RWPE2 (cell line): ENCODE measurements around the gene ODC1.
A peak's percentile ranks its signal among the peaks of the same experiment; 100 is the strongest.

Experiments
- ATAC-seq: fragments of 200-7000 bp; cut with Tn5 transposase; 3 replicates; pipeline ENCODE4 v1.9.1; 2021; ENCODE audit warnings: low read depth
- DNase-seq: peaks from one replicate; pipeline ENCODE4 v3.0.0-alpha.2; 2020; ENCODE audit warnings: low spot score
- H3K27ac ChIP-seq: fragments of 450-650 bp; 2 replicates; pipeline ENCODE4 v1.5.1; 2017; ENCODE audit warnings: mild to moderate bottlenecking; ENCODE audit not compliant: poor library complexity, severe bottlenecking
- H3K27me3 ChIP-seq: fragments of 250-450 bp; sonication (Bioruptor Pico); 2 replicates; pipeline ENCODE4 v1.5.1; 2021; ENCODE audit warnings: mild to moderate bottlenecking, moderate library complexity; ENCODE audit not compliant: insufficient read depth, poor library complexity, severe bottlenecking
- H3K36me3 ChIP-seq: fragments of 250-450 bp; sonication (Bioruptor Pico); 2 replicates; pipeline ENCODE4 v1.5.1; 2020; ENCODE audit warnings: low read depth, mild to moderate bottlenecking, moderate library complexity
- H3K4me1 ChIP-seq: fragments of 250-450 bp; sonication (Bioruptor Pico); 2 replicates; pipeline ENCODE4 v1.5.1; 2021; ENCODE audit warnings: mild to moderate bottlenecking, moderate library complexity; ENCODE audit not compliant: insufficient read depth, poor library complexity, severe bottlenecking
- H3K4me3 ChIP-seq: fragments of 250-450 bp; sonication (Bioruptor Pico); 2 replicates; pipeline ENCODE4 v1.5.1; 2021; ENCODE audit warnings: mild to moderate bottlenecking, moderate library complexity; ENCODE audit not compliant: severe bottlenecking
- H3K9me3 ChIP-seq: fragments of 250-450 bp; sonication (Bioruptor Pico); 2 replicates; pipeline ENCODE4 v1.5.1; 2021; ENCODE audit warnings: mild to moderate bottlenecking, moderate library complexity; ENCODE audit not compliant: severe bottlenecking
- TF ChIP-seq, protein P1 (sequence below): fragments of 450-650 bp; IDR thresholded peaks from one replicate; pipeline ENCODE4 v1.5.1; 2017; ENCODE audit warnings: mild to moderate bottlenecking, moderate library complexity; ENCODE audit not compliant: poor library complexity, severe bottlenecking

The ODC1 gene

DNA sequence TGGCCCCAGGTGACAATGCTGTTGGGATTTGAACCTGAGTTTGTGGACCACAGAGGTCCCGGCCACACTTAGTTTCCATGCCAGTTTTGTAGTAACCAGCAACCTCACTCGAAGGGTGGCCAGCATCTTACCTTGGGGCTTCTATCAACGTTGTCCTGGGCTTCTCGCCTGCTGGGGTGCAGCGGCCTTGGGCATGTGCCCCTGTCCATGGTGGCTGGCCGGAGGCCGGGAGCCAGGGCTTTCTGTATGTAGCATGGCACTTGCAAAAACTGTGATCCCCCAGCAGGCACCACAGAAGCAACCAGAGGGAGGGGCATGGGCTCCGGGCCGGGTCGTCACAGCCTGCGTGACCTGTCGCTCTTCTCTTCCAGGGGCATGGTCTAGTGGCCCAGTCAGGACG, 51.7 kb downstream of the ODC1 start:
- no peaks in the 10 kb centered on the region for H3K27me3 ChIP-seq
- H3K9me3 ChIP-seq = no peaks in the 10 kb centered on the region
- H3K36me3 ChIP-seq = no peaks in the 10 kb centered on the region; the same call in 1 of the 2 replicates
- H3K27ac ChIP-seq = no peak overlapping the region
- DNase-seq (peak; percentile 51), ATAC-seq (no peak)
- TF ChIP-seq, protein P1, sequence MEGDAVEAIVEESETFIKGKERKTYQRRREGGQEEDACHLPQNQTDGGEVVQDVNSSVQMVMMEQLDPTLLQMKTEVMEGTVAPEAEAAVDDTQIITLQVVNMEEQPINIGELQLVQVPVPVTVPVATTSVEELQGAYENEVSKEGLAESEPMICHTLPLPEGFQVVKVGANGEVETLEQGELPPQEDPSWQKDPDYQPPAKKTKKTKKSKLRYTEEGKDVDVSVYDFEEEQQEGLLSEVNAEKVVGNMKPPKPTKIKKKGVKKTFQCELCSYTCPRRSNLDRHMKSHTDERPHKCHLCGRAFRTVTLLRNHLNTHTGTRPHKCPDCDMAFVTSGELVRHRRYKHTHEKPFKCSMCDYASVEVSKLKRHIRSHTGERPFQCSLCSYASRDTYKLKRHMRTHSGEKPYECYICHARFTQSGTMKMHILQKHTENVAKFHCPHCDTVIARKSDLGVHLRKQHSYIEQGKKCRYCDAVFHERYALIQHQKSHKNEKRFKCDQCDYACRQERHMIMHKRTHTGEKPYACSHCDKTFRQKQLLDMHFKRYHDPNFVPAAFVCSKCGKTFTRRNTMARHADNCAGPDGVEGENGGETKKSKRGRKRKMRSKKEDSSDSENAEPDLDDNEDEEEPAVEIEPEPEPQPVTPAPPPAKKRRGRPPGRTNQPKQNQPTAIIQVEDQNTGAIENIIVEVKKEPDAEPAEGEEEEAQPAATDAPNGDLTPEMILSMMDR = no peak
- H3K4me3 ChIP-seq = no peak overlapping the region
- H3K4me1 ChIP-seq = peaks cover 3% of the 10 kb centered on the region

DNA sequence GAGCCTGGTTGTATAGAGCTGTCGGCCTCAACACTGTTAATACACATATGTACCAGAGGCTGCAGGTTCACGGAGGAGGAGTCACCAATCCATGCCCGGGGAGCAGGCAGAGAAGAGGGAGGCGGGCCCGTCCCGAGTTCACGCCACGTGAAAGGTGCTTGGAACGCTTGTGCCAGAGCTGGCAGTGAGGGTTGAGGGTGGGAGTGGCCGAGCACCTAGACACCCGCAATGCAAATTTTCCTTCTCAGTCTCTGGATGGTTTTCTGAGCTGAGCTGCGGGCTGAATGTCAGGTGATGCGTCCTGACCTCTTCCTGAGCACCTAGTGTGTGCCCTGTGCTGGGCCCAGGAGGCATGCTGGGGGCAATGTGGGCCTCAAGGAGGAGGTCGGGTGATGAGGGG, 52.2 kb downstream of the ODC1 start:
- no peak for ATAC-seq

DNA sequence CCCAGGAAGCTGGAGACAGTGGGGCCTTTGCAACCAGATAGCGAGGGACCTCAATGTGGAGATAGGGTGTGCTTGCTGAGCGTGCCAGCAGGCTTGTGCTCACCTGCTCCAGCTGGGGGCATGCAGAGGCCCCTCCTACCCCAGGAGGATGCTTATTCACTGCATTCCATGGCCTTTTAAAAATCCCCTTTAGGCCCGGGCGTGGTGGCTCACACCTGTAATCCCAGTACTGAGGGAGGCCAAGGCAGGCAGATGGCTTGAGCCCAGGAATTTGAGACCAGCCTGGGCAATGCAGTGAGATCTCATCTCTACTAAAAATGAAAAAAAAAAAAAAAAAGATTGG, 54.5 kb downstream of the ODC1 start:
- no peaks in the 10 kb centered on the region for H3K36me3 ChIP-seq
- H3K27ac ChIP-seq = peak overlapping the region; percentile 3
- H3K27me3 ChIP-seq = no peaks in the 10 kb centered on the region
- peaks cover 18% of the 10 kb centered on the region for H3K4me1 ChIP-seq
- H3K4me3 ChIP-seq = no peak overlapping the region
- TF ChIP-seq, protein P1 = no peak
- no peaks in the 10 kb centered on the region for H3K9me3 ChIP-seq
- no peak for DNase-seq
- peak; percentile 21; the same call in 1 of the 3 replicates for ATAC-seq

More for the DNA sequence above, 52.2 kb downstream of the ODC1 start:
- Histone ChIP-seq H3K4me1 (no peaks in the 10 kb centered on the region), H3K4me3 (no peak overlapping the region), H3K27ac (no peak overlapping the region), H3K27me3 (no peaks in the 10 kb centered on the region), H3K36me3 (no peaks in the 10 kb centered on the region; the same call in 1 of the 2 replicates), H3K9me3 (no peaks in the 10 kb centered on the region)
- DNase-seq = no peak
- TF ChIP-seq, protein P1 = no peak

DNA sequence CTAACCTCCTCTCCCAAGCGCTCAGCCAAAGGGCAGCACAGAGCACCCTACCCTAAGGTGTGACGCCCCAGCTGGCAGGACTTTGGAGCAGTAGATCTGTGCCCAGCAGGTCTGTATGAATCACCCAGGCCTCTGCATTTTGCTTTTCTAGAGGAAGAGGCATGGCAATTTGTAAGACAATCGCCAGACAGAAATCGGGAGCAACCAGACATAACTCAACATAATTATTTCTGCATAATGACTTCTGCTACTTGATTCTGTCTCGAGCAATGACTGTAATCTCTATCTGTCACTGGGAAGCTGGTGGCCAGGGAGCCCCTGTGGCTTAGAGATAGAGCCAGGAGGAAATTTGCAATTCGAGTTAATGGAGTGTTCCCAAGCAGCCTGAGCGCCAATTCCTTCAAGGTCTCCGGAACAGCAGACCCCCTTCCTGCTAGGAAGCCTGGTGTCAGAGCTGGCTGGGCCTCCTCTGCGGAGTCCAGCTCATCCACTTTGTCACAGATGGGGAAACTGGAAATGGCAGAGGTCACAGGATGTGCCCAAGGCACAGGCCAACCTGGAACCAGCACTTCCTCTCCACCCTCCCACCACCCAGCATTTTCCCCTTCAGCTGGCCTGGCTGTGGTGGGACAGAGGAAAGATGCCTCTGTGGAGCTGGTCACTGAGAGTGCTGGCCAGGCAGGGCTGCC, 55.0 kb downstream of the ODC1 start:
- H3K4me3 ChIP-seq = no peak overlapping the region
- DNase-seq (no peak), ATAC-seq (no peak)
- peaks cover 18% of the 10 kb centered on the region for H3K4me1 ChIP-seq
- H3K27ac ChIP-seq = peak overlapping the region; percentile 3
- TF ChIP-seq, protein P1 = no peak
- H3K36me3 ChIP-seq = no peaks in the 10 kb centered on the region
- no peaks in the 10 kb centered on the region for H3K27me3 ChIP-seq
- H3K9me3 ChIP-seq = no peaks in the 10 kb centered on the region

DNA sequence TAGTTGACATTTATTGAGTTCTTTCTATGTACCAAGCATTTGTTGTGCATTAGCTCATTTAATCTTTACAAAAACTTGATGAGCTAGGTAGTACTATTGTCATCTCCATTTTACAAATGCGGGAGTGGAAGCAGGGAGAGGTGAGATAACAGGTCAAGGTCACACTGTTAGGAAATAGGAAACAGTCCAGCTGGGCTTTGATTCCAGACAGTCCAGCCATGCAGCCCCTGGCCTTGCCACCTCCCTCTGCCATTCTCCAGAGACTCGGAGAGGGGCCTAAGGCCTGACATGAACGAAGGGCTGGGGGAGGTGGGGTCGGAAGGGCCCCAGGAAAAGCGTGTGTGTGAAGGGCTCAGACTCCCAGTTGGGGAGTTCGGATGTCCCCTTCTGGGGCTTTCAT, 55.6 kb downstream of the ODC1 start:
- no peaks in the 10 kb centered on the region for H3K27me3 ChIP-seq
- no peak overlapping the region for H3K4me3 ChIP-seq
- no peaks in the 10 kb centered on the region for H3K9me3 ChIP-seq
- peaks cover 18% of the 10 kb centered on the region for H3K4me1 ChIP-seq
- peak overlapping the region; percentile 3 for H3K27ac ChIP-seq
- TF ChIP-seq, protein P1 = no peak
- ATAC-seq (no peak), DNase-seq (no peak)
- H3K36me3 ChIP-seq = no peaks in the 10 kb centered on the region
